ENCODE results near the gene ZBTB8B. TPM values are rescaled to one million over a fixed set of nuclear protein-coding genes. Genes with fewer than 3 reads are reported as not detected.

Gene ZBTB8B
- total and polyA plus RNA-seq, 10 of the 15 experiments (the other 5 are each of a cell fraction or from before 2014, with no cell fraction given), result under 0.01 to 0.04 (median 0.01) TPM; not detected in 4

- DNase-seq (ENCODE audit: low read depth, low spot score) (no peak), ATAC-seq (no peak), FAIRE-seq (no peak)
- H3K79me2 ChIP-seq (ENCODE audit: control insufficient read depth, insufficient read depth, low read length), result no peaks in the 10 kb centered on the region
- ChIA-PET POLR2A (no interaction called here), SMC1A (ENCODE audit: uncharacterized antibody, unreplicated experiment) (no interaction called here), RAD21 (ENCODE audit: unreplicated experiment) (no interaction called here), CTCF (no interaction called here)
- H2AFZ ChIP-seq (ENCODE audit: control insufficient read depth, low read depth, low read length), result no peak overlapping the region
- no peaks in the 10 kb centered on the region for H4K20me1 ChIP-seq (ENCODE audit: control insufficient read depth, insufficient read depth)
- peaks cover 0 to 4% of the 10 kb centered on the region in 2 experiments; a peak in 3 of 4 replicates for H3K27me3 ChIP-seq (replicated peaks in 1 of 2; ENCODE audit: control insufficient read depth in 2 of 2, insufficient read depth in 2 of 2, low read length in 1 of 2)
- intact Hi-C loops (cut with micrococcal nuclease; ENCODE audit: unreplicated experiment) (no loop called here), in situ Hi-C loops (cut with MboI) (no loop called here)
- no peak overlapping the region for H3K4me2 ChIP-seq (ENCODE audit: control insufficient read depth, insufficient read depth)
- H3K4me1 ChIP-seq (ENCODE audit: control insufficient read depth, insufficient read depth, low read length), result no peaks in the 10 kb centered on the region
- no peak overlapping the region for H3K4me3 ChIP-seq
- TF ChIP-seq GABPA (IDR thresholded peaks at IDR 0.05; ENCODE audit: low read depth), result no peak
- no peak for TF ChIP-seq HCFC1 (IDR thresholded peaks at IDR 0.05; ENCODE audit: low read length)
- TF ChIP-seq FOXM1 (IDR thresholded peaks at IDR 0.05; ENCODE audit: low read depth, low read length), result no peak
- TF ChIP-seq FOS (IDR thresholded peaks at IDR 0.05; ENCODE audit: borderline replicate concordance, extremely low read depth, insufficient read length), result no peak
- TF ChIP-seq TCF12 (IDR thresholded peaks at IDR 0.05; ENCODE audit: low read depth, low read length), result no peak
- no peak for TF ChIP-seq SMAD5 (IDR thresholded peaks at IDR 0.05; ENCODE audit: low read depth)
- no peak for TF ChIP-seq SMARCA5 (IDR thresholded peaks at IDR 0.05)
- TF ChIP-seq BACH1 (IDR thresholded peaks at IDR 0.05; ENCODE audit: borderline replicate concordance), result no peak
- H3K36me3 ChIP-seq (ENCODE audit: control insufficient read depth in 2 of 2, insufficient read depth in 2 of 2, low read length in 1 of 2), result no peaks in the 10 kb centered on the region
- H3K27ac ChIP-seq (ENCODE audit: control insufficient read depth, insufficient read depth), result no peak overlapping the region
- no peak overlapping the region for H3K9ac ChIP-seq (ENCODE audit: control insufficient read depth, insufficient read depth, low read length)
- 57% methylated on average over 7 of the region's 7 CpGs for WGBS (ENCODE audit: insufficient coverage, insufficient replicate concordance, low lambda C conversion rate, missing lambda C conversion rate)
- BruUV-seq (replicated peaks), result no TSS peak
- no peaks in the 10 kb centered on the region for H3K9me3 ChIP-seq (replicated peaks; ENCODE audit: control insufficient read depth, insufficient read depth, low read length)
Measured at GRCh38 chr1:32486463-32487113, 21.7 kb downstream of the ZBTB8B start.

GRCh38 chr1:32487182-32487581 is 22.3 kb downstream of the ZBTB8B start:
- H3K79me2 ChIP-seq (ENCODE audit: control insufficient read depth, insufficient read depth, low read length), result no peaks in the 10 kb centered on the region
- no peak for FAIRE-seq
- BruUV-seq (replicated peaks), result no TSS peak
- POLR2A ChIA-PET, result no interaction called here
- no peak overlapping the region for H3K9ac ChIP-seq (ENCODE audit: control insufficient read depth, insufficient read depth, low read length)
- DNase-seq (ENCODE audit: low read depth, low spot score), result no peak
- H3K27ac ChIP-seq (ENCODE audit: control insufficient read depth, insufficient read depth), result no peak overlapping the region
- H3K36me3 ChIP-seq (ENCODE audit: control insufficient read depth in 2 of 2, insufficient read depth in 2 of 2, low read length in 1 of 2), result no peaks in the 10 kb centered on the region
- RAD21 ChIA-PET (ENCODE audit: unreplicated experiment), result no interaction called here
- 55% methylated on average over 5 of the region's 5 CpGs for WGBS (ENCODE audit: insufficient coverage, insufficient replicate concordance, low lambda C conversion rate, missing lambda C conversion rate)
- no peak overlapping the region for H3K4me3 ChIP-seq
- in situ Hi-C loops (cut with MboI) (no loop called here), intact Hi-C loops (cut with micrococcal nuclease; ENCODE audit: unreplicated experiment) (no loop called here)
- no peaks in the 10 kb centered on the region for H4K20me1 ChIP-seq (ENCODE audit: control insufficient read depth, insufficient read depth)
- SMC1A ChIA-PET (ENCODE audit: uncharacterized antibody, unreplicated experiment), result no interaction called here
- CTCF ChIA-PET, result no interaction called here
- no peak for ATAC-seq
- no peak overlapping the region for H2AFZ ChIP-seq (ENCODE audit: control insufficient read depth, low read depth, low read length)
- peaks cover 0 to 4% of the 10 kb centered on the region in 2 experiments; a peak in 3 of 4 replicates for H3K27me3 ChIP-seq (replicated peaks in 1 of 2; ENCODE audit: control insufficient read depth in 2 of 2, insufficient read depth in 2 of 2, low read length in 1 of 2)
- H3K9me3 ChIP-seq (replicated peaks; ENCODE audit: control insufficient read depth, insufficient read depth, low read length), result no peaks in the 10 kb centered on the region
- no peaks in the 10 kb centered on the region for H3K4me1 ChIP-seq (ENCODE audit: control insufficient read depth, insufficient read depth, low read length)
- H3K4me2 ChIP-seq (ENCODE audit: control insufficient read depth, insufficient read depth), result no peak overlapping the region
- TF ChIP-seq, protein P1, sequence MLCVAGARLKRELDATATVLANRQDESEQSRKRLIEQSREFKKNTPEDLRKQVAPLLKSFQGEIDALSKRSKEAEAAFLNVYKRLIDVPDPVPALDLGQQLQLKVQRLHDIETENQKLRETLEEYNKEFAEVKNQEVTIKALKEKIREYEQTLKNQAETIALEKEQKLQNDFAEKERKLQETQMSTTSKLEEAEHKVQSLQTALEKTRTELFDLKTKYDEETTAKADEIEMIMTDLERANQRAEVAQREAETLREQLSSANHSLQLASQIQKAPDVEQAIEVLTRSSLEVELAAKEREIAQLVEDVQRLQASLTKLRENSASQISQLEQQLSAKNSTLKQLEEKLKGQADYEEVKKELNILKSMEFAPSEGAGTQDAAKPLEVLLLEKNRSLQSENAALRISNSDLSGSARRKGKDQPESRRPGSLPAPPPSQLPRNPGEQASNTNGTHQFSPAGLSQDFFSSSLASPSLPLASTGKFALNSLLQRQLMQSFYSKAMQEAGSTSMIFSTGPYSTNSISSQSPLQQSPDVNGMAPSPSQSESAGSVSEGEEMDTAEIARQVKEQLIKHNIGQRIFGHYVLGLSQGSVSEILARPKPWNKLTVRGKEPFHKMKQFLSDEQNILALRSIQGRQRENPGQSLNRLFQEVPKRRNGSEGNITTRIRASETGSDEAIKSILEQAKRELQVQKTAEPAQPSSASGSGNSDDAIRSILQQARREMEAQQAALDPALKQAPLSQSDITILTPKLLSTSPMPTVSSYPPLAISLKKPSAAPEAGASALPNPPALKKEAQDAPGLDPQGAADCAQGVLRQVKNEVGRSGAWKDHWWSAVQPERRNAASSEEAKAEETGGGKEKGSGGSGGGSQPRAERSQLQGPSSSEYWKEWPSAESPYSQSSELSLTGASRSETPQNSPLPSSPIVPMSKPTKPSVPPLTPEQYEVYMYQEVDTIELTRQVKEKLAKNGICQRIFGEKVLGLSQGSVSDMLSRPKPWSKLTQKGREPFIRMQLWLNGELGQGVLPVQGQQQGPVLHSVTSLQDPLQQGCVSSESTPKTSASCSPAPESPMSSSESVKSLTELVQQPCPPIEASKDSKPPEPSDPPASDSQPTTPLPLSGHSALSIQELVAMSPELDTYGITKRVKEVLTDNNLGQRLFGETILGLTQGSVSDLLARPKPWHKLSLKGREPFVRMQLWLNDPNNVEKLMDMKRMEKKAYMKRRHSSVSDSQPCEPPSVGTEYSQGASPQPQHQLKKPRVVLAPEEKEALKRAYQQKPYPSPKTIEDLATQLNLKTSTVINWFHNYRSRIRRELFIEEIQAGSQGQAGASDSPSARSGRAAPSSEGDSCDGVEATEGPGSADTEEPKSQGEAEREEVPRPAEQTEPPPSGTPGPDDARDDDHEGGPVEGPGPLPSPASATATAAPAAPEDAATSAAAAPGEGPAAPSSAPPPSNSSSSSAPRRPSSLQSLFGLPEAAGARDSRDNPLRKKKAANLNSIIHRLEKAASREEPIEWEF (IDR thresholded peaks at IDR 0.05; ENCODE audit: insufficient replicate concordance, low read depth, low read length), result no peak
- TF ChIP-seq ASH2L (IDR thresholded peaks at IDR 0.05; ENCODE audit: borderline replicate concordance, low read depth) (no peak), ETV6 (conservative IDR thresholded peaks at IDR 0.05 in 1 of 2, IDR thresholded peaks at IDR 0.05 in 1 of 2; ENCODE audit: borderline replicate concordance in 1 of 2, low read depth in 1 of 2) (no peak), FOXK2 (IDR thresholded peaks at IDR 0.05) (no peak), KDM1A (IDR thresholded peaks at IDR 0.05; ENCODE audit: borderline replicate concordance) (no peak), MYC (IDR thresholded peaks at IDR 0.05; ENCODE audit: insufficient read depth, insufficient read length, insufficient replicate concordance, low read length, severe bottlenecking) (no peak)
